Brain pericyte (primary cell): ENCODE results near the gene DNAH10.

Experiments
- DNase-seq: peaks from one replicate; pipeline ENCODE4 v3.0.0-alpha.2; 2012; ENCODE audit warnings: low read depth, low spot score

Gene DNAH10

DNA sequence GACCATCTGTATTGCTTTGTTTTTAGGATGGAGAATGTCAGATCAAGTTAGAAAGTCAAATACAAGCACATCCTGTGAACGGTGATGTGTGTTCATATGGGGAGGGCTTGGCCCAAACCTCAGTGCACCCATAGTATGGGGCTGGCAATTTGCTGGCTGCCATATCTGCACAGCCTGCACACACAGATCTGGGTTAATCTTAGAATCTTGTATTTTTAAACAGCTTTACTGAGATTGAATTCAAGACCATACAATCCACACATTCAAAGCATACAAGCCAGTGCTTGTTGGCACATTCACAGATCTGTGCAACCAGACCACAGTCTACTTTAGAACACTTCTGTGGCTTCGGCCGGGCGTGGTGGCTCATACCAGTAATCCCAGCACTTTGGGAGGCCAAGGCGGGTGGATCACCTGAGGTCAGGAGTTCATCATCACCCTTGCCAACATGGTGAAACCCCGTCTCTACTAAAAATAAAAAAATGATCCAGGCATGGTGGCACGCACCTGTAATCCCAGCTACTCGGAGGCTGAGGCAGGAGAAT, 120.1 kb downstream of the DNAH10 start:
- DNase-seq: no peak

DNA sequence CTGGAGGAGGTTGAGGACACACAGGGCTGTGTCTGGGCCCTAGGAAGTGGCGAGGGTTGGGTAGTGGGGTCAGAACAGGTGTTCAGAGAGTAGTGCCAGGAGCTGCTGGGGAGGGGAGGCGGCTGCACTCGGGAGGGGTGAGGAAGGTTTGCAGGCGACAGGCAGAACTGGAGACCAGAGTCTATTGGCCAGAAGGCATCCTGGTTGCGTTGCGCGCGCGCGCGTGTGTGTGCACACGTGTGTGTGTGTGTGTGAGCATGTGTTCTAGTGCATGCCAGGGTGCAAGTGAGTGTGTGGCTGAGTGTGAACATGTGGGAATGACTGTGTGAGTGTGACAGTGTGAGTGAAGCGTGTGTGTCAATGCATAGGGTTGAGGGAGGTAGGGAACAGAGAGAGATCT, 124.2 kb downstream of the DNAH10 start:
- DNase-seq: no peak

- no peak for DNase-seq
Observed at GRCh38 chr12:123886931-123887582, 125.0 kb downstream of the DNAH10 start.

GRCh38 chr12:123888989-123889388, 126.9 kb downstream of the DNAH10 start:
- no peak for DNase-seq

DNA sequence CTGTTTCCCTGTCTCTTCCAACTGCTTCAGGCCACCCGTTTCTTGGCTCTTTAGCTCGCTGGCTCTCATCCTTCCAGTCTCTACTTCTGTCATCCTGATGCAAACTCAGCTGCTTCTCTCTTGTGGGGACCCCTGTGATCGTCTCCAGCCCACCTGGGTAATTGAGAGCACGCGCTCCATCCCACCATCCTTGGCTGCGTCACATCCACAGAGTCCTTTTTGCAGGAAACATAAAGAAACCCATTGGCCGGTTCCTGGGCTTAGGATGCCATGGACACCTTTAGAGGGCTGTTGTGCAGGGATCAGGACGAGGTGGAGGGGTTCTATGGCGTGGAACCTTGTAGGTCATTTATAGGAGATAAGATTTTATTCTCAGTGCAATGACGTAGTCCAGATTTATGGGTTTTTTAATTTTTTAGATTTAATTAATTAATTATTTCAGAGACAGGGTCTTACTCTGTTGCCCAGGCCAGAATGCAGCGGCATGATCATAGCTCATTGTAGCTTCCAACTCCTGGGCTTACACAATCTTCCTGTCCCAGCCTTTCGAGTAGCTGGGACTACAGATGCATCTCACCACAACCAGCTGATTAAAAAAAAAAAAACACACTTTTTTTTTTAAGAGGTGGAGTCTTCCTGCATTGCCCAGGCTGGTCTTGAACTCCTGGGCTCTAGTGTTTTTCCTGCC, 127.9 kb downstream of the DNAH10 start:
- no peak for DNase-seq

DNA sequence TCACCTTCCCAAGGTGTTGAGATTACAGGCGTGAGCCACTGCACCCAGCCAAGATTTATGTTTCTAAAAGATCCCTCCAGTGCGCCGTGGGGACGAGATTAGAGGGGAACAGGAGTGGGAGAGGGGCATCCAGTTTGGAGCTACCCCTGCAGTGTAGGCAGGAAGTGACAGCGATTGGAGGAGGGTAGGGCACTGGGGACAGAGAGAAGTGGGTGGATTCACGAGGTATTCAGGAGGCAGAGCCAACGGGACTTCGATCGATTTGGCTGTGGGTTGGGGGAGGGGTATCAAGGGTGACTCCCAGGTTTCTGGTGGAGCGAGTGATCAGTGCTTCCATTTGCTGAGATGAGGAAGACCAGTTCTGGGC, 128.4 kb downstream of the DNAH10 start:
- no peak for DNase-seq

DNA sequence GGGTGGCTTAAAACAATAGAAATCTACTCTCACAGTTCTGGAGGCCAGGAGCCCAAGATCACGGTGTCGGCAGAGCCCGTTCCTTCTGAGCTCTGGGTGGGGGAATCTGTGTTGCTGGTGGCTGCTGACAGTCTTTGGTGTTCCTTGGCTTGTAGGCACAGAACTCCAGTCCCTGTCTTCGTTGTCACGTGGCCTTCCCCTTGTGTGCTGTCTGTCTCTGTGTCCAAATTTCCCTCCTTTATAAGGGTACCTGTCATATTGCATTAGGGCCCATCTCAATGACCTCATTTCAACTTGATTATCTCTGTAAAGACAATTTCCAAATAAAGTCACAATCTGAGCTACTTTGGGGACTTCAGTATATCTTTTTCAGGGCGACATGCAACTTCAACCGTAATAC, 128.9 kb downstream of the DNAH10 start:
- DNase-seq: no peak

GRCh38 chr12:123891516-123892179, 129.5 kb downstream of the DNAH10 start:
- DNase-seq: no peak

DNA sequence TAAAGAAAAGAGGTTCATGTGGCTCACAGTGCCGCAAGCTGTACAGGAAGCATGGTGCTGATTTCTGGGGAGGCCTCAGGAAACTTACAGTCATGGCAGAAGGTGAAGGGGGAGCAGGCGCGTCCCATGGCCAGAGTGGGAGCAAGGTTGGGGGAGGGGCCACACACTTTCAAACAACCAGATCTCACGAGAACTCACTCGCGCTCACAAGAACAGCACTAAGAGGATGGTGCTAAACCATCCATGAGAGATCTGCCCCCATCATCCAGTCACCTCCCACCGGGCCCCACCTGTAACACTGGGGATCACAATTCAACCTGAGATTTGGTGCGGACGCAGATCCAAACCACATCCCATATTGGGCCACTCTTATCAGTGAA, 130.1 kb downstream of the DNAH10 start:
- DNase-seq: no peak

GRCh38 chr12:123892853-123893252, 130.8 kb downstream of the DNAH10 start:
- DNase-seq: no peak

- no peak for DNase-seq
Observed at GRCh38 chr12:123893276-123893675, 131.2 kb downstream of the DNAH10 start.

GRCh38 chr12:123894823-123895345, 132.8 kb downstream of the DNAH10 start:
- no peak for DNase-seq

DNA sequence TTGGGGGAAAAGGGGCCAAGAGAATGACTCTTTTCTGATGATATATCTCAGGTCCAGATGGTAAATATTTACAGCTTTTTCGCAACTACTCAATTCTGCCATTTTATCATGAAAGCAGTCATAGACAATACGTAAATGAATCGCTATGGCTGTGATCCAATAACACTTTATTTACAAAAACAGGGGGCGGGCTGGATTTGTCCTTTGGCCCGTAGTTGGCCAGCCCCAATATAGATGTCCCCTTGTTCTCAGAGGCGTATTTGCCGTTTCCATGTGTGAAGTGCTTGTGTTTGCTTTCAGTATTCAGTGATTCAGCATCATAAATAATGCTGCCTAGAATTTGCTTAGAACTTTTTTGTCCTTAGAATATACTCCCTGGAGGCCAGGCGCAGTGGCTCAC, 133.3 kb downstream of the DNAH10 start:
- DNase-seq: no peak

DNA sequence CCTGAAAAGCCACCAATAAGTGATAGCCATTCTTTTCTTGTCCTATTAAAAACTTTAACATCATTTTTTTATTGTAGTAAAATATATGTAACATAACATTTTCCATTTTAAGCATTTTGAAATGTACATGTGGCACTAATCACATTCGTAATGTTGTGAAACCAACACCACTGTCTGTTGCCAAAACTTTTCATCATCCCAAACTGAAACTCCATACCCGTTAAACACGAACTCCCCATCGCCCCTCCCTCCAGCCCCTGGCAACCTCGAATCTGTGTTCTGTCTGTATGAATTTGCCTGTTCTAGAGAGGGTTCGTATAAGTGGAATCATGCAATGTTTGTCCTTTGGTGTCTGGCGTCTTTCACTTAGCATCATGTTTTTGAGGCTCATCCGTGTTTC, 134.7 kb downstream of the DNAH10 start:
- no peak for DNase-seq

- no peak for DNase-seq
Observed at GRCh38 chr12:123897221-123897620, 135.1 kb downstream of the DNAH10 start.

DNA sequence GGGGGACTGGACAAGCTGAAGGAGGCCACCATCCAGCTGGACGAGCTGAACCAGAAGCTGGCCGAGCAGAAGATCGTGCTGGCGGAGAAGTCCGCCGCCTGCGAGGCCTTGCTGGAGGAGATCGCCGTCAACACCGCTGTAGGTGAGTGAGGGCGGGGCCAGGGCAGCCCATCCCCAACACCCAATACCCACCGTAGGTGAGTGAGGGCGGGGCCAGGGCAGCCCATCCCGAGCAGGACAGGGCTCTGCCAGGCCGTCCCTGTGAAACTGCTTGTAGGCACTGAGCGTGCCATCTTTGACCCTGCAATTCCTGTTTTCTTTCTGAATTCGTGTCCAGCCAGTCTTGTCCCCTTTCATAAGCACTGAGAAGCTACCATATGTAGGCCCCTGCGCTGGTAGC, 136.6 kb downstream of the DNAH10 start:
- DNase-seq: no peak

DNA sequence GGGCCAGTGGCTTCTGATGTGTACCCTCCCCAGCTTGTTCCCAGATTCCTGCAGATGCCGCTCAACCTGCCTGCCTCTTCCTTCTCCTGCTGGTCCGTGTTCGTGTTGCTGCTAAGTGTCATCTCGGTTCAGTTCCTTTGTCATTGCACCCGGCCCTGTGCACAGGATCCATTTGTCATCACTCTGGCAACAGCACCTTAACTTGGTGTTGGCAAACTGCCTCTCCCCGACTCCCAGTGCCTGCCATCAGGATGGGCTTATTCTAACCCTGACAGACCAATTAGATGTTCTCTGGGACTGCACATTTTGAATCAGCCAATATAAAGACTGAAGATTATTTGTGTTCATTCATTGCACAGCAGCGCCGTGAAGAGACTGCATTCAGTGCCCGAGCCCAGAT, 137.3 kb downstream of the DNAH10 start:
- DNase-seq: no peak

- no peak for DNase-seq
Observed at GRCh38 chr12:123900871-123901376, 138.8 kb downstream of the DNAH10 start.

- no peak for DNase-seq
Observed at GRCh38 chr12:123902821-123903220, 140.7 kb downstream of the DNAH10 start.

DNA sequence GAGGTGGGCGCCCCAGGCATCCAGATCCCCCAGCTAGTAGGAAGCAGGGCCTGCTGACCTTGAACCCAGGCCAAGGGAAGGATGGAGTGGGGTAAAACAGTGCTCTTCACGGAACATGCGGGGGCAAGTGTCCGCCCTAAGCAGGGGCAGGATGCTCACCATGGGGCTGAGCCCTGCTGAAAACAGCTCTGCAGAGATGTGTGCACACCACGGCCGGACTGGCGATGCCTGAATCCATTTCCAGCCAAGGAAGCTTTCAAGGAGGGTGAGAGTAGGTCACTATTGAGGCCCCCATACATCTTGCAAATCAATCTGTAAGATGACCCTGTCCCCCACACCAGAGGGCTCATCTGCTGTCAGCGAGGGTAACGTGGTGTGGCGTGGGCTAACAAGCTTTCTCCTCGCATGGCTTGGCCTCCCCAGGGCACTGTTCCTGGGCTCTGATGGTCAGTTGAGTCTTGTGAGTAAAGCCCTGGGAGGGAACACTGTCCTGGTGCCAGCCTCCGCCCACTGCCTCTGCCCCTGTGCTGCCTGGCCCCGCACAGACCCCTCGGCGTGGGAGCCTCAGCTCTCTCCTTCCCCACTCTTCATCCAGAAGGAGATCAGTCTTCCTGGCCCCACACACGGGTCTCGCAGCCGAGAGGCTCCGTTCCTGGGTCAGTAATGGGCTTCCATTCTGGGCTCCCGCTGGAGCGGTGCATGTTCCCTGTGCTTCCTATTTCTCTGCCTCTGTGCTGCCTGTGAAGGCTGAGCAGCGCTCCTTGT, 141.4 kb downstream of the DNAH10 start:
- no peak for DNase-seq

DNA sequence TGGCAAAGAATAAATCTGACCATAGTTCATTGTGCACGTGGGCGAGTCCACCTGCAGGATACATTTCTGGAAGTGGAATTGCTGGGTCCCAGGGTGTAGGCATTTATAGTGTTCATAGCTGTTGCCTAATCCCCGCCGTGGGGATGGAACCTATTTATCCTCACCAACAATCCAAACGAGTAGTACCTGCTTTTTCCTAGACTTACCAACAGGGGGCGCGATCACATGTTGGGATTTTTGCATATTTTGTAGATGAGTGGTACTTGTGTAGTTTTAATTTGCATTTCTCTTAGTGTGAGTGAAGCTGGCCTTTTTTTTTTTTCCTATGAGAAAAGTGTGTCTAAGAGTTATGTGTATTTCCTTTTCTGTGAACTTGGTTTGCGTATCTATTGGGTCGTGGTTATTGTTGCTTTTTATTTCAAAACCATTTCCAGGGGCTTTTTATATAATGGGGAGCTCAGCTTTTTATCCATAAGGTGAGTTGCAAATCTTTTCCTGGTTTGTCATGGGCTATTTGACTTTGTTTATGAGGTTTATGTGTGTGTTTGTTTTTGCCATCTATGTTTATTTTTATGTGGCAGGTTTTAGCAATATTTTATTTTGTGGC, 143.3 kb downstream of the DNAH10 start:
- peak; percentile 53 for DNase-seq
